HG03039 (cell line): ENCODE measurements around the gene MS4A4A.

Experiments used
- ATAC-seq: cut with Tn5 transposase; IDR thresholded peaks from one replicate; pipeline ENCODE4 v1.9.1; 2021; ENCODE audit warnings: mild to moderate bottlenecking, moderate library complexity; ENCODE audit not compliant: unreplicated experiment

Gene MS4A4A

DNA sequence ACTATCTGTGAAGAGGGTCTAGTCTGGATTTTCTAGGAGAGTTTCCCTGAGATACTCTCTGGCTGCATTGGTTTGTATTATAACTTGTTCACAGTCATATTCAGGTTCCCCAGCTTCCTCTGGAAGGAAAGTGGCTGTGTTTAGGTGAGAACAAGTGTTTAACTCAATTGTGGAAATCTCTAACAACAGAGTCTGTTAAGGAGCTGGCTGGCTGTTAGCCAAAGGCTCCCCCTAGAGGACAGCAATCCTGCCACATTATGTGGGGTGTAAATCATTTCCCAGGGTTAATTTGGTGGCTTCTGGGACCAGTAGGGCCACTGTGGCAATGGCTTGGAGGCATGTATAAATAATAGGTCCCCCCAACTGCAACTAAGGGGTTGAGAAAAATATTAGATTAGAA, 65.0 kb downstream of the MS4A4A start:
- ATAC-seq, result no peak

DNA sequence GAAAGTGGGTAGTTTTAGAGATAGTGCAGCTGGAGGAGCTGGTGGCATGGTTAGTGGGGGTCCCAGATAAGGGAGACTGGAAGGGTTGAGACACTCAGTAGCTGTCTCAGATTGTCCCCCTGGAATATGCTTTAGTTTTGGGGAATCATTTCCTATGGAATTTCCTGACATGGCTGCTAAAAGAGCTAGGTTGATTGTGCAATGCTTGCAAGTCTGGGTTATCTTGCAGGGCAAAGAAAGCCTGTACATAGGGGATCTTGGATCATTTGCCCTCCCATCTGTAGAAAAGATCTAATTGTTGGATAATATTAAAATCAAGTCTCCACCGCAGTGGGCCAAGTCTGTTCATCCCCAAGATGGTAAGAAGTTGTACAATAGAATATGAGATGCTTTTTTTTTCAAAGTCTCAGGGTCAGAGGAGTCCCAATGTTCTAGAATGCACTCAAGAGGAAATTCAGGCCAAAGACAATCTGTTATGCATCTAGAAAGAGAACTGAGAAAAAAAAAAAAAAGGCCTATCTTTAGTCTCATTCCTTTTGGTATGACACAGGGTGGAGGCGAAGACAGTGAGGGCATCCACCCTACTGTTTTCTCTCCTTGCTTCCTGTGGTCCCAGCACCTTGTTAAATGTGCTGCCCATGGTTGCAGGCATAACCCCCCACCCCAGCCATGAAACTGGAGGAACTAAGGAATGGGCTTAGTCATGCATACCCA, 66.8 kb downstream of the MS4A4A start:
- ATAC-seq, result no peak

DNA sequence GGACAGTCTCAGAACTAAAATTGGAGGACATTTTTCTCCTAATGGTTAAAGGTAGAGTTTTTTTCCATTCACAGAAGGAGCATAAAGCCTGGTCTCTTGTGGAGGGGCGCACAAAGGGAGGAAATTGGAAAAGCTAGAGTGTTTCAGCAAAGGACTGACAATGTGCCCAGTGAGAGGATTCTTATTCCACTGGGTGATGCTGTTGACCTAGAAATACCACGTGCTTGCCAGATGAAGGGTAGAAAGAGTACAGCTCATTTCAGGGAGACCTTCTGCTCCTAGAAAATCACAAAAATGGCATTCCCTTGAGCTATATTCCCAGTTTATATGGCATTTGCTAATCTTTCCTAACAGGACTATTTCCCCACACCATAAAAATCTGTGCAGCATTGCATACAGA, 67.7 kb downstream of the MS4A4A start:
- no peak for ATAC-seq

DNA sequence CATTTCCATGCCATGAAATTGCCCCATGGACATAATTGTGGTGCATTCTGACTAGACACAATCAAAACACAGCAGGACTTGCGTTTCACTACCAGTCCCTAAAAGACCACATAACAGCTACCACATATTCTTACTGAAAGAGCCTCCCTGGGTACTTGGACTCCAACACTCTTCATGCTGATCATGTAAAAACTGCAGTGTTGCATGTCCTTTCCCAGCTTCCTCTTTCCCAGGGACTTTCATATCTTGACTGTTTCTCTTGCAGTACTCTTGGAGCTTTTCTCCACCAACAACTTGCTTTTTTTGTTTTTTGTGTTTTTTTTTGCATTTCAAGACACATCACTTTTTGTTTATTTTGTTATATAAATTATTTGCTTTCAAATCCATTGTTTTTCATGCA, 69.5 kb downstream of the MS4A4A start:
- no peak for ATAC-seq

DNA sequence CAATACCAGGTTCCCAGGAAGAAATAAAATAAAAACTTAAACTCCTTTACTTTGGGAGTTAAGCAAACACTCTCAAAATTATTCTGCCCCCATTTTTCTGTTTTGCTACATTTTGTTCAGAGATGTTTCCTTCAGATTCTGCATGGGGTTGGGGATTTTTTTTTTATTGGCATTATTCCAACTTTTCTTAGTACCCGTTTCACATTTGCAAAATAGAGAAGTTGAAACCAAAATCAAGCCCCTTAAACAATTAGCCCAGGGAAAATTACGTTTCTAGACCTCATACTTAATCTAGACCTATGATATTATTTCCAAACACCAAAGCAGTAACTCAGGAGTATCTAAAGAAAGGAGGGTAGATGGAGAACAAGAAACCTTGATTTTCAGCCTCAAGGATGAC, 77.3 kb downstream of the MS4A4A start:
- no peak for ATAC-seq
